Keratinocyte (primary cell): Measurements from ENCODE around the gene B4GALT3. TPM values are rescaled to one million over a fixed set of nuclear protein-coding genes. Genes with fewer than 3 reads are reported as not detected.

Source experiments
- DNase-seq: peaks from one replicate; pipeline ENCODE4 v3.0.0-alpha.2; 2011; ENCODE audit warnings: low read depth, missing footprints, low spot score
- FAIRE-seq: peaks from 2 replicates; lab custom pipeline; 2011; peaks lifted over from hg19 to GRCh38; lab: Jason Lieb, UNC
- H2AFZ ChIP-seq: 2 replicates; pipeline ENCODE4 v1.6.0; 2012; ENCODE audit warnings: low read length, control low read depth, inconsistent platforms; ENCODE audit not compliant: control insufficient read depth
- H3K27ac ChIP-seq: 2 replicates; pipeline ENCODE4 v1.5.1; 2011; ENCODE audit warnings: low read length; ENCODE audit not compliant: control insufficient read depth, insufficient read depth
- H3K27me3 ChIP-seq: 3 replicates; pipeline ENCODE4 v1.6.0; 2011; ENCODE audit warnings: low read length; ENCODE audit not compliant: control insufficient read depth, insufficient read depth; ENCODE audit errors: extremely low read depth
- H3K36me3 ChIP-seq, 2 experiments: 2 replicates in 1 of 2; 3 replicates in 1 of 2; pipeline ENCODE4 v1.5.1; 2011; ENCODE audit warnings: low read length in 2 of 2, mild to moderate bottlenecking in 1 of 2; ENCODE audit not compliant: control insufficient read depth in 2 of 2, insufficient read depth in 2 of 2; ENCODE audit errors: extremely low read depth in 1 of 2
- H3K4me1 ChIP-seq: 3 replicates; pipeline ENCODE4 v1.5.1; 2011; ENCODE audit warnings: low read length; ENCODE audit not compliant: control insufficient read depth, insufficient read depth; ENCODE audit errors: extremely low read depth
- H3K4me2 ChIP-seq: 3 replicates; pipeline ENCODE4 v1.6.0; 2011; ENCODE audit warnings: low read depth, low read length; ENCODE audit not compliant: control insufficient read depth, insufficient read depth; ENCODE audit errors: extremely low read depth
- H3K4me3 ChIP-seq, 3 experiments: fragments of 200-600 bp in 1 of 3; sonication (generic) in 1 of 3; 2 replicates in 2 of 3; 3 replicates in 1 of 3; pipeline ENCODE4 v1.5.1; 2011 to 2016; ENCODE audit warnings: low read length in 3 of 3, mild to moderate bottlenecking in 3 of 3, control low read depth in 2 of 3, inconsistent platforms in 1 of 3, low read depth in 1 of 3, mixed read lengths in 1 of 3, mixed run types in 1 of 3, moderate library complexity in 1 of 3; ENCODE audit not compliant: control insufficient read depth in 2 of 3, insufficient read depth in 2 of 3; ENCODE audit errors: extremely low read depth in 1 of 3
- H3K79me2 ChIP-seq: 2 replicates; pipeline ENCODE4 v1.6.0; 2012; ENCODE audit warnings: low read length; ENCODE audit not compliant: control insufficient read depth, insufficient read depth
- H3K9ac ChIP-seq: 3 replicates; pipeline ENCODE4 v1.6.0; 2011; ENCODE audit warnings: low read length; ENCODE audit not compliant: control insufficient read depth, insufficient read depth; ENCODE audit errors: extremely low read depth
- H3K9me1 ChIP-seq: 3 replicates; pipeline ENCODE4 v1.6.0; 2011; ENCODE audit warnings: low read length; ENCODE audit not compliant: control insufficient read depth, insufficient read depth; ENCODE audit errors: extremely low read depth
- H3K9me3 ChIP-seq: 2 replicates; pipeline ENCODE4 v1.5.1; 2012; ENCODE audit warnings: low read depth, low read length; ENCODE audit not compliant: control insufficient read depth
- H4K20me1 ChIP-seq: 3 replicates; pipeline ENCODE4 v1.6.0; 2011; ENCODE audit warnings: low read length; ENCODE audit not compliant: control insufficient read depth, insufficient read depth; ENCODE audit errors: extremely low read depth
- CTCF ChIP-seq, 3 experiments: IDR thresholded peaks in 1 of 3; conservative IDR thresholded peaks in 1 of 3; optimal IDR thresholded peaks in 1 of 3; 2 replicates in 2 of 3; 3 replicates in 1 of 3; pipeline versions ENCODE3 to v1.5.1; 2011; ENCODE audit warnings: low read length in 3 of 3, mild to moderate bottlenecking in 3 of 3, moderate library complexity in 2 of 3, control low read depth in 1 of 3, inconsistent platforms in 1 of 3; ENCODE audit not compliant: insufficient read depth in 2 of 3; ENCODE audit errors: extremely low read depth in 1 of 3
- EZH2 ChIP-seq: IDR thresholded peaks from one replicate; pipeline ENCODE4 v1.6.1; 2012; ENCODE audit warnings: inconsistent platforms, mild to moderate bottlenecking, low read length, moderate library complexity
- dilution Hi-C: fragments of 300-500 bp; cut with MboI; formaldehyde crosslinking; loops from one replicate; pipeline ENCODE4 v1.7.0; 2020; ENCODE audit warnings: low sequenced_read_pairs; ENCODE audit not compliant: extremely low pct_ligation_motif_present
- polyA plus RNA-seq, 5 experiments: library from polyadenylated mRNA; depleted of rRNA in 3 of 5; stranded (reverse) in 3 of 5; stranded (forward) in 1 of 5; unstranded in 1 of 5; fragments of >200 nt; gene quantifications; 1 replicate in 1 of 5; 2 replicates in 3 of 5; 3 replicates in 1 of 5; pipeline versions ENCODE4 v1.2.1 to v1.2.3, GENCODE V29; 2011 to 2012; ENCODE audit warnings: missing spikeins in 2 of 5, low read depth in 1 of 5, low replicate concordance in 1 of 5

The B4GALT3 gene
- polyA plus RNA-seq, 1 donor (not counting 4 experiments of a cell fraction or from before 2014, with no cell fraction given), result 19.1 TPM

- Histone ChIP-seq H3K4me1 (peaks cover 33% of the 10 kb centered on the region), H3K79me2 (peaks cover 15% of the 10 kb centered on the region), H3K36me3 (peaks cover 9 to 27% of the 10 kb centered on the region in 2 experiments), H4K20me1 (no peaks in the 10 kb centered on the region), H2AFZ (no peak overlapping the region), H3K4me3 (no peak overlapping the region), H3K9me3 (no peaks in the 10 kb centered on the region), H3K4me2 (no peak overlapping the region), H3K9me1 (no peaks in the 10 kb centered on the region), H3K9ac (no peak overlapping the region), H3K27me3 (no peaks in the 10 kb centered on the region), H3K27ac (no peak overlapping the region)
- FAIRE-seq, result no peak
- no peak for TF ChIP-seq CTCF (optimal IDR thresholded peaks at IDR 0.05 in 1 of 3, IDR thresholded peaks at IDR 0.05 in 1 of 3, conservative IDR thresholded peaks at IDR 0.05 in 1 of 3; ENCODE audit: extremely low read depth in 1 of 3, insufficient read depth in 2 of 3, low read length in 3 of 3)
- no peak for TF ChIP-seq EZH2
- no peak for DNase-seq
- dilution Hi-C loops, result no loop called here
Measured at GRCh38 chr1:161162806-161163205, 14.5 kb downstream of the B4GALT3 start.

GRCh38 chr1:161162052-161162451, 15.3 kb downstream of the B4GALT3 start:
- H3K36me3 ChIP-seq, result peaks cover 9 to 33% of the 10 kb centered on the region in 2 experiments
- no peaks in the 10 kb centered on the region for H3K27me3 ChIP-seq
- H3K4me2 ChIP-seq, result no peak overlapping the region
- no peak overlapping the region for H2AFZ ChIP-seq
- dilution Hi-C loops, result no loop called here
- H3K79me2 ChIP-seq, result peaks cover 14% of the 10 kb centered on the region
- no peak for TF ChIP-seq EZH2
- no peak for TF ChIP-seq CTCF (optimal IDR thresholded peaks at IDR 0.05 in 1 of 3, IDR thresholded peaks at IDR 0.05 in 1 of 3, conservative IDR thresholded peaks at IDR 0.05 in 1 of 3; ENCODE audit: extremely low read depth in 1 of 3, insufficient read depth in 2 of 3, low read length in 3 of 3)
- no peaks in the 10 kb centered on the region for H3K9me1 ChIP-seq
- DNase-seq (no peak), FAIRE-seq (no peak)
- H3K4me3 ChIP-seq, result no peak overlapping the region
- H4K20me1 ChIP-seq, result no peaks in the 10 kb centered on the region
- H3K27ac ChIP-seq, result no peak overlapping the region
- H3K9ac ChIP-seq, result no peak overlapping the region
- H3K9me3 ChIP-seq, result no peaks in the 10 kb centered on the region
- peaks cover 31% of the 10 kb centered on the region for H3K4me1 ChIP-seq
